CD4-positive, alpha-beta T cell treated with Interleukin-15 for 4 hours (primary cell): ENCODE measurements around the gene SRPRB.

ENCODE experiments used
- DNase-seq: peaks from one replicate; pipeline ENCODE4 v3.0.0-alpha.2; 2020; ENCODE audit warnings: low spot score

SRPRB gene

GRCh38 chr3:133825969-133826727, 20.5 kb downstream of the SRPRB start:
- DNase-seq: no peak

- DNase-seq: no peak
Observed at GRCh38 chr3:133827136-133827535, 21.5 kb downstream of the SRPRB start.

GRCh38 chr3:133827684-133828083, 22.1 kb downstream of the SRPRB start:
- no peak for DNase-seq

- no peak for DNase-seq
Observed at GRCh38 chr3:133828576-133829309, 23.1 kb downstream of the SRPRB start.

- DNase-seq: no peak
Observed at GRCh38 chr3:133829310-133829707, 23.7 kb downstream of the SRPRB start.

GRCh38 chr3:133830071-133830470, 24.5 kb downstream of the SRPRB start:
- DNase-seq: no peak

- DNase-seq: no peak
Observed at GRCh38 chr3:133831966-133832801, 26.6 kb downstream of the SRPRB start.

GRCh38 chr3:133832802-133833144, 27.2 kb downstream of the SRPRB start:
- no peak for DNase-seq

GRCh38 chr3:133833267-133833666, 27.7 kb downstream of the SRPRB start:
- DNase-seq: no peak

GRCh38 chr3:133833880-133834620, 28.4 kb downstream of the SRPRB start:
- no peak for DNase-seq

- DNase-seq: no peak
Observed at GRCh38 chr3:133834621-133835417, 29.2 kb downstream of the SRPRB start.

GRCh38 chr3:133835418-133835743, 29.8 kb downstream of the SRPRB start:
- DNase-seq: no peak

- no peak for DNase-seq
Observed at GRCh38 chr3:133835961-133836360, 30.3 kb downstream of the SRPRB start.

GRCh38 chr3:133836497-133837158, 31.0 kb downstream of the SRPRB start:
- no peak for DNase-seq

GRCh38 chr3:133837487-133838295, 32.1 kb downstream of the SRPRB start:
- no peak for DNase-seq

GRCh38 chr3:133838296-133838789, 32.7 kb downstream of the SRPRB start:
- no peak for DNase-seq

- no peak for DNase-seq
Observed at GRCh38 chr3:133838916-133839800, 33.5 kb downstream of the SRPRB start.

GRCh38 chr3:133840055-133840737, 34.6 kb downstream of the SRPRB start:
- no peak for DNase-seq
